ENCODE results near the gene VAPB.

DNA sequence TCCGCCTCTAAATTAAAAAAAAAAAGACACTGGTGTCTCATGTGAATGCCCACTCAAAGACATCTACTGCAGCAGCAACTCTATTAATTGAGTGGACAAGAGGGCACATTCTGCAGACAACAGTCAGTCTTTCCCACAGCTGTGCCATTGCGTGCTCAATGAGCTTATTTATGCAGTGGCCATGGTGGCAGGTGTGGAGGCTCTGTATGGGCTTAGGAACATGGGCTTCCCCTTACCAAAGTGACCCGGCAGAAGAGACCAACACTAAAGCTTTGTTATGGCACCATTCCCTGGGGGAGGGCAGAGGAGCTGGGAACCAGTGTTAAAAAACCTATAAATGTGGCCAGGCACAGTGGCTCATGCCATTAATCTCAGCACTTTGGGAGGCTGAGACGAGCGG, 4.2 kb upstream of the VAPB start:
- TF ChIP-seq, protein P1, sequence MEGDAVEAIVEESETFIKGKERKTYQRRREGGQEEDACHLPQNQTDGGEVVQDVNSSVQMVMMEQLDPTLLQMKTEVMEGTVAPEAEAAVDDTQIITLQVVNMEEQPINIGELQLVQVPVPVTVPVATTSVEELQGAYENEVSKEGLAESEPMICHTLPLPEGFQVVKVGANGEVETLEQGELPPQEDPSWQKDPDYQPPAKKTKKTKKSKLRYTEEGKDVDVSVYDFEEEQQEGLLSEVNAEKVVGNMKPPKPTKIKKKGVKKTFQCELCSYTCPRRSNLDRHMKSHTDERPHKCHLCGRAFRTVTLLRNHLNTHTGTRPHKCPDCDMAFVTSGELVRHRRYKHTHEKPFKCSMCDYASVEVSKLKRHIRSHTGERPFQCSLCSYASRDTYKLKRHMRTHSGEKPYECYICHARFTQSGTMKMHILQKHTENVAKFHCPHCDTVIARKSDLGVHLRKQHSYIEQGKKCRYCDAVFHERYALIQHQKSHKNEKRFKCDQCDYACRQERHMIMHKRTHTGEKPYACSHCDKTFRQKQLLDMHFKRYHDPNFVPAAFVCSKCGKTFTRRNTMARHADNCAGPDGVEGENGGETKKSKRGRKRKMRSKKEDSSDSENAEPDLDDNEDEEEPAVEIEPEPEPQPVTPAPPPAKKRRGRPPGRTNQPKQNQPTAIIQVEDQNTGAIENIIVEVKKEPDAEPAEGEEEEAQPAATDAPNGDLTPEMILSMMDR (IDR thresholded peaks at IDR 0.05; ENCODE audit: low read depth, low read length): no peak
- no peak for TF ChIP-seq EZH2phosphoT487 (IDR thresholded peaks at IDR 0.05; ENCODE audit: low read depth)

All from OCI-LY3 (cell line).